Measurements from ENCODE around the gene TOM1L1.

Gene TOM1L1

DNA sequence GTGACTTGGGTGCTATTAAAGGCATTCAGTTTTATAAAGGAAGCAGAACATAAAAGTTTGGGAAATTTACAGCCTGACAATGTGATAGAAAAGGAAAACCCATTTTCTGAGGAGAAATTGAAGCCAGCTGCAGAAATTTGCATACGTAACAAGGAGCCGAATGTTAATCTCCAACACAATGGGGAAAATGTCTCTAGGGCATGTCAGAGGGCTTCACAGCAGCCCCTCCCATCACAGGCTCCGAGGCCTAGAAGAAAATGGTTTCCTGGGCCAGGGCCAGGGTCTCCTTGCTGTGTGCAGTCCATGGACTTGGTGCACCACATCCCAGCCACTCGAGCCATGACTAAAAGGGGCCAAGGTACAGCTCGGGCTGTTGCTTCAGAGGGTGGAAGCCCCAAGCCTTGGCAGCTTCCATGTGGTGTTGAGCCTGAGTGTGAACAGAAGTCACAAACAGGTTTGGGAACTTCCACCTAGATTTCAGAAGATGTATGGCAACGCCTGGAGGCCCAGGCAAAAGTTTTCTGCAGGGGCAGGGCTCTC, 23.9 kb upstream of the TOM1L1 start:
- no peak overlapping the region for H3K9ac ChIP-seq (ENCODE audit: low read length)
- H3K4me3 ChIP-seq (ENCODE audit: low read length), result no peak overlapping the region
- no peaks in the 10 kb centered on the region for H3K9me3 ChIP-seq (ENCODE audit: control insufficient read depth, low read length)
- no peak for DNase-seq (ENCODE audit: low read depth)
- H3K36me3 ChIP-seq (ENCODE audit: control insufficient read depth, insufficient read depth, low read length, severe bottlenecking), result no peaks in the 10 kb centered on the region
- no peaks in the 10 kb centered on the region for H3K4me1 ChIP-seq (ENCODE audit: control insufficient read depth, insufficient read depth, low read length)
- H3K27me3 ChIP-seq (replicated peaks; ENCODE audit: control insufficient read depth, insufficient read depth, low read length), result no peaks in the 10 kb centered on the region

DNA sequence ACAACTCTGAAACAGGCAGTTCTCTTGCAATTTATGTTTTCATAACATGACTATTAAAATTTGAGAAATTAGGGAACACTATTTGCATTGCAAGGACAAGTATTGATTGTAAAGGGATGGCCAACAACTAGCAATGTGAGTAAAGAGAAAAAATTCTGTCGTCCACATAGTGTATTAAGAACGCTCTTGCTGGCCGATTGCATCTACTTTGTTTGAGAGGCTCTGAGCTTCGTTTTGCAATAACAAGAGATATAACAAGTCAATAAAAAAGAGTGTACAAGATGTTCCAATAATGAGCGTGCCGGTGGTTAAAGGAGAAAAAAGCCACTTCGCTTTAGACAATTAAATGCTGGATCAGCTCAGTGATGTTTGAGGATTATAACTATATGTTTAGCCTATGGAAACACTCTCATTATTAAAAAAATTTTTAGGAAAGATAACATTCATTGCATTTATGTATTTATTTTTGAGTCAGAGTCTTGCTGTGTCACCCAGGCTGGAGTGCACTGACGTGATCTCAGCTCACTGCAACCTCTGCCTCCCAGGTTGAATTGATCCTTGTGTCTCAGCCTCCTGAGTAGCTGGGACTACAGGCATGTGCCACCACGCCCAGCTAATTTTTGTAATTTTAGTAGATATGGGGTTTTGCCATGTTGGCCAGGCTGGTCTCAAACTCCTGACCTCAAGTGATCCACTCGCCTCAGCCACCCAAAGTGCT, 19.2 kb upstream of the TOM1L1 start:
- H3K27me3 ChIP-seq (replicated peaks; ENCODE audit: control insufficient read depth, insufficient read depth, low read length), result no peaks in the 10 kb centered on the region
- H3K9ac ChIP-seq (ENCODE audit: low read length), result no peak overlapping the region
- H3K9me3 ChIP-seq (ENCODE audit: control insufficient read depth, low read length), result no peaks in the 10 kb centered on the region
- no peak overlapping the region for H3K4me3 ChIP-seq (ENCODE audit: low read length)
- DNase-seq (ENCODE audit: low read depth), result no peak
- H3K36me3 ChIP-seq (ENCODE audit: control insufficient read depth, insufficient read depth, low read length, severe bottlenecking), result no peaks in the 10 kb centered on the region
- H3K4me1 ChIP-seq (ENCODE audit: control insufficient read depth, insufficient read depth, low read length), result no peaks in the 10 kb centered on the region

DNA sequence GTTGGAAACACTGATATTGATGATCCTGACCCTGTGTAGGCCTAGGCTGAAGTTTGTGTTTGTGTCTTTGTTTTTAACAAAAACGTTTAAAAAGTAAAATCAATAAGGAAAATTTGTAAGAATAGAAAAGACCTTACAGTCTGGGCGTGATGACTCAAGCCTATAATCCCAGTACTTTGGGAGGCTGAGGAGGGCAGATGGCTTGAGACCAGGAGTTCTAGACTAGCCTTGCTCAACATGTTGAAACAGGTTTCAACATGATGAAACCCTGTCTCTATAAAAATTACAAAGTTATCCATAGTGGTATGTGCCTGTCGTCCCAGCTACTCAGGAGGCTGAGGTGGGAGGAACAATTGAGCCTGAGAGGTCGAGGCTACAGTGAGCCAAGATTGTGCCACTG, 18.3 kb upstream of the TOM1L1 start:
- H3K36me3 ChIP-seq (ENCODE audit: control insufficient read depth, insufficient read depth, low read length, severe bottlenecking), result no peaks in the 10 kb centered on the region
- peak; percentile 11 for DNase-seq (ENCODE audit: low read depth)
- no peaks in the 10 kb centered on the region for H3K27me3 ChIP-seq (replicated peaks; ENCODE audit: control insufficient read depth, insufficient read depth, low read length)
- H3K9me3 ChIP-seq (ENCODE audit: control insufficient read depth, low read length), result no peaks in the 10 kb centered on the region
- H3K9ac ChIP-seq (ENCODE audit: low read length), result no peak overlapping the region
- no peak overlapping the region for H3K4me3 ChIP-seq (ENCODE audit: low read length)
- no peaks in the 10 kb centered on the region for H3K4me1 ChIP-seq (ENCODE audit: control insufficient read depth, insufficient read depth, low read length)

DNA sequence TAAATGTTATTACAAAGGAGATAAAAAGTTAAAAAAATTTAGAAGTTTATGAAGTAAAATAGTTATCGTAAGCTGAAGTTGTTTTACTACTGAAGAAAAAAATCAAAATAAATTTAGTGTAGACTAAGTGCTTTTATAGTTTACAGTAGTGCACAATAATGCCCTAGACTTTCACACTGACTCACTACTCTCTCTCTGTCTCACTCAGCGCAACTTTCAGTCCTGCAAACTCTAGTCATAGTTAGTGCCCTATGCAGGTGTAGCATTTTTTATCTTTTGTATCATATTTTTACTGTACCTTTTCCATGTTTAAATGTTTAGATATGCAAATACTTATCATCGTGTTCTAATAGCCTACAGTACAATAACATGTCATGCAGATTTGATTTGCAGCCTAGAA, 17.7 kb upstream of the TOM1L1 start:
- H3K36me3 ChIP-seq (ENCODE audit: control insufficient read depth, insufficient read depth, low read length, severe bottlenecking), result no peaks in the 10 kb centered on the region
- no peak overlapping the region for H3K9ac ChIP-seq (ENCODE audit: low read length)
- DNase-seq (ENCODE audit: low read depth), result no peak
- no peaks in the 10 kb centered on the region for H3K4me1 ChIP-seq (ENCODE audit: control insufficient read depth, insufficient read depth, low read length)
- no peaks in the 10 kb centered on the region for H3K9me3 ChIP-seq (ENCODE audit: control insufficient read depth, low read length)
- no peaks in the 10 kb centered on the region for H3K27me3 ChIP-seq (replicated peaks; ENCODE audit: control insufficient read depth, insufficient read depth, low read length)
- no peak overlapping the region for H3K4me3 ChIP-seq (ENCODE audit: low read length)

DNA sequence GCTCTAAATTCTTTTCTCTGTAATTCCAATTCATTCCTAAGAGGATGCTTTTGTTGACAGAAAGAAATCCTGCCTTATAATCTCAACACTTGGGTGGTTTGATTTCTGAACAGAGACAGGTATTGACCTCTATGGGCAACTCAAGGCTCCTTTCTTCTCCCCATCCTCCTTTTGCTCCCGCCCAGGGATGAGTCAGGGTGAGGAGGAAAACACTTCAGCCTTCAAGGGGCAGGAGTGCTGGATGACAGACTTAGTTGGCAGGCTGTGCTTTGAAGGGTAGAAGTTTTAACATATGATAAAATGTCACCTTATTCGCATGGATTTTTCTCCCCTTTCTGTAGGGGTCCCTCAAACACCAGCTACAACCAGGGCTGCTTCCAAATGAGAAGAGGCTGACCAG, 16.7 kb upstream of the TOM1L1 start:
- no peak for DNase-seq (ENCODE audit: low read depth)
- Histone ChIP-seq H3K9ac (ENCODE audit: low read length) (no peak overlapping the region), H3K36me3 (ENCODE audit: control insufficient read depth, insufficient read depth, low read length, severe bottlenecking) (no peaks in the 10 kb centered on the region), H3K27me3 (replicated peaks; ENCODE audit: control insufficient read depth, insufficient read depth, low read length) (no peaks in the 10 kb centered on the region), H3K4me1 (ENCODE audit: control insufficient read depth, insufficient read depth, low read length) (no peaks in the 10 kb centered on the region), H3K9me3 (ENCODE audit: control insufficient read depth, low read length) (no peaks in the 10 kb centered on the region), H3K4me3 (ENCODE audit: low read length) (no peak overlapping the region)

DNA sequence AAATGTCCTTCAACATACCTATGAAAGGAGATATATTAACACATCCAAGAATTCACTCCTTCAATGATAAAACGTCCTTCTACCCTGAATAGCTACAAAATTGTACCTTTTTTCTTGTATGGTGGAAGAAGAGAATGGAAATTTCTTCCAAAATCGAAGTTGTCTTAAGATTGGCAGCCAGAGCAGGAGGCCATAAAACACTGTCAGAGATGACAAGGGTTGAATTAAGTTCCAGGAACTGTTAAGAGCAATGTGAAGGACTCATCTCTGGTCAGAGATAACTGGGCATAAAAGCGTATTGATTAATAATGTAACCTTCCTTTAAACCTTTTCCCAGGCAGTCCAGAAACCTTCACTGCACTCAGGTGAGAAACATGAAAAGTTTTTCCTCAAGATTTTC, 12.9 kb upstream of the TOM1L1 start:
- no peaks in the 10 kb centered on the region for H3K36me3 ChIP-seq (ENCODE audit: control insufficient read depth, insufficient read depth, low read length, severe bottlenecking)
- no peak overlapping the region for H3K9ac ChIP-seq (ENCODE audit: low read length)
- H3K4me3 ChIP-seq (ENCODE audit: low read length), result no peak overlapping the region
- no peak for DNase-seq (ENCODE audit: low read depth)
- no peaks in the 10 kb centered on the region for H3K27me3 ChIP-seq (replicated peaks; ENCODE audit: control insufficient read depth, insufficient read depth, low read length)
- H3K9me3 ChIP-seq (ENCODE audit: control insufficient read depth, low read length), result no peaks in the 10 kb centered on the region
- no peaks in the 10 kb centered on the region for H3K4me1 ChIP-seq (ENCODE audit: control insufficient read depth, insufficient read depth, low read length)

DNA sequence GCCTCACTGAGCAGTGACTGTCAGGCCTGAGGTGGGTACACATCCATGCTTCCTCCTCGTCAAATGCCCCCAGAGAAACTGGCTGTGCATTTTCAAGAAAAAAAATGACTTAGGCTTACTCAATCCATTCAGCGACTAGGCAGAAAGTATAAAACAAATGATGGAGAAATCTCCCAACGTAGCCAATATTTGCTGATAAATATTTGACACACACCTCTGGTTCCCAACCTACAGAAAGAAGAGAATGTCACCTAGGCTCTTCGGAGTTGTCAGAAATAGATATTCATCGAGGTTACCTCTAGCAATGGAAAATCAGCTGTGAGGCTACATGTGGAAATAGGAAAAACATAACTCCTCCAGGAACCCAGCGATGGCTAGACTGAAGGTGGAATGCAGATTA, 12.4 kb upstream of the TOM1L1 start:
- Histone ChIP-seq H3K9me3 (ENCODE audit: control insufficient read depth, low read length) (no peaks in the 10 kb centered on the region), H3K4me1 (ENCODE audit: control insufficient read depth, insufficient read depth, low read length) (no peaks in the 10 kb centered on the region), H3K4me3 (ENCODE audit: low read length) (no peak overlapping the region), H3K9ac (ENCODE audit: low read length) (no peak overlapping the region), H3K36me3 (ENCODE audit: control insufficient read depth, insufficient read depth, low read length, severe bottlenecking) (no peaks in the 10 kb centered on the region), H3K27me3 (replicated peaks; ENCODE audit: control insufficient read depth, insufficient read depth, low read length) (peaks cover 3% of the 10 kb centered on the region)
- DNase-seq (ENCODE audit: low read depth), result no peak

DNA sequence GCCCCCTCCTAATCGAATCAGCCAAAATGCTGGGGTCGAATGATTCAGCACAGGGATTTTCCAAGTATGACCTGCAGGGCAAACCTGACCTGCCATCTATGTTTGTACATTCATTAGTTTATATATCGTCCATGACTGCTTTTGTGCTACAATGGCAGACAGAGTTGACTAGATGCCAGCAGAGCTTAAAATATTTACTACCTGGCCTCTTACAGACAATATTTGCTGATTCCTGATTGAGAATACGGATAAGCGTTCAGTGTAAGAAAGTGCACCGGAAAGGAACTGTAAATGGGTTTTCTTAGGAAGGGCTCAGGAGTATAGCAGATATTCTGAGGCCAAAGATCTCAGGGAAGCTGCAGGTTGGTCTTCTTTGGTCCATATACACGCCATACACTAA, 11.7 kb upstream of the TOM1L1 start:
- no peak overlapping the region for H3K9ac ChIP-seq (ENCODE audit: low read length)

DNA sequence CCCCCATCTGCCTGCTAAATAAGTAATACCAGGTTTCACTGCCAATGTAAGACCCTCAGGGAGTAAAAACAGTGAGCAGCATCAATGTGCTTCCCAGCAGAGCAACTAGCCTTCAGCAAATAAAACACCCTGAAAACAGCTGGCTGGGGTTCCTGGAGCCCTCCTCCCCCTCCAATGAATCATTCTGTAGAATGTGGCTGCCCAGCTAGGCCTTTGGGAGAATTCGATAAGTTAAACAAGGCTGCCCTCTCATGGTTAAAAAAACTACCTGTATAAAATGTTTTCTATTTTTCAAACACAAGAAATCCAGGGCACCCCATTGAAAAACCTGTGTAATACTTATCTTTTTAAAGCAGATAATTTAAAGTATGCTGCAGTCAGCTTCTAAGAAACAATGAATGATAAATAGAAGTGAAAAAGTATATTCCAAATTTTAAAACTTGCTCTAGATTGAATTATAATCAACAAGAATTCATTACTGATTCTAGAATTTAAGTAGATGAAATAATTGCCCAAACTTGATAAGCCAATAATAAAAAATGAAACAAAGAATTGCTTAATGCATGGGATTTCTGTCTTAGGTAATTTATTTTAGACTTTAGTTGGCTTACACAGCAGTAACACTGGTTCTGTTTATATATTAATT, 9.4 kb upstream of the TOM1L1 start:
- Histone ChIP-seq H3K9ac (ENCODE audit: low read length) (no peak overlapping the region), H3K9me3 (ENCODE audit: control insufficient read depth, low read length) (no peaks in the 10 kb centered on the region), H3K4me1 (ENCODE audit: control insufficient read depth, insufficient read depth, low read length) (no peaks in the 10 kb centered on the region), H3K36me3 (ENCODE audit: control insufficient read depth, insufficient read depth, low read length, severe bottlenecking) (no peaks in the 10 kb centered on the region), H3K27me3 (replicated peaks; ENCODE audit: control insufficient read depth, insufficient read depth, low read length) (peaks cover 10% of the 10 kb centered on the region), H3K4me3 (ENCODE audit: low read length) (no peak overlapping the region)
- DNase-seq (ENCODE audit: low read depth), result peak; percentile 89

More for the DNA sequence above, 11.7 kb upstream of the TOM1L1 start:
- Histone ChIP-seq H3K9me3 (ENCODE audit: control insufficient read depth, low read length) (no peaks in the 10 kb centered on the region), H3K36me3 (ENCODE audit: control insufficient read depth, insufficient read depth, low read length, severe bottlenecking) (no peaks in the 10 kb centered on the region), H3K4me1 (ENCODE audit: control insufficient read depth, insufficient read depth, low read length) (no peaks in the 10 kb centered on the region), H3K27me3 (replicated peaks; ENCODE audit: control insufficient read depth, insufficient read depth, low read length) (peaks cover 7% of the 10 kb centered on the region), H3K4me3 (ENCODE audit: low read length) (no peak overlapping the region)
- no peak for DNase-seq (ENCODE audit: low read depth)

DNA sequence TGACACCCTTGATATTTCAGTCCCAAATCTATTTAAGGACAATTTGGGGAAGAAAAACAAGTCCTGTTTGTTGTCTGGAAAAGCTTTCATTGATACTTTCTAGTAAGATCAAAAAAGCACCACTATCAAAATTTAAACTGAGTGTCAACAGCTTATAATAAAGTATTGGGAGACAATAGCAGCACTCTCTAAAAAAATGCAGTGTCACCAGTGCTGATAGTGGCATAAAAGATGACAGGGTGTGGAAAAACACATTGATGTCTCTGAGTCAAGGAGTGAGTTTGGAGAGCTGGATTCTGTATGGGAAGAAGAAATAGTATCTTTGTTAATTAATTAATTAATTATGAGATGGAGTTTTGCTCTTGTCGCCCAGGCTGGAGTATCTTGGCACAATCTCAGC, 8.3 kb upstream of the TOM1L1 start:
- Histone ChIP-seq H3K9ac (ENCODE audit: low read length) (no peak overlapping the region), H3K9me3 (ENCODE audit: control insufficient read depth, low read length) (no peaks in the 10 kb centered on the region), H3K27me3 (replicated peaks; ENCODE audit: control insufficient read depth, insufficient read depth, low read length) (peaks cover 12% of the 10 kb centered on the region), H3K4me1 (ENCODE audit: control insufficient read depth, insufficient read depth, low read length) (no peaks in the 10 kb centered on the region), H3K36me3 (ENCODE audit: control insufficient read depth, insufficient read depth, low read length, severe bottlenecking) (no peaks in the 10 kb centered on the region), H3K4me3 (ENCODE audit: low read length) (no peak overlapping the region)
- no peak for DNase-seq (ENCODE audit: low read depth)

DNA sequence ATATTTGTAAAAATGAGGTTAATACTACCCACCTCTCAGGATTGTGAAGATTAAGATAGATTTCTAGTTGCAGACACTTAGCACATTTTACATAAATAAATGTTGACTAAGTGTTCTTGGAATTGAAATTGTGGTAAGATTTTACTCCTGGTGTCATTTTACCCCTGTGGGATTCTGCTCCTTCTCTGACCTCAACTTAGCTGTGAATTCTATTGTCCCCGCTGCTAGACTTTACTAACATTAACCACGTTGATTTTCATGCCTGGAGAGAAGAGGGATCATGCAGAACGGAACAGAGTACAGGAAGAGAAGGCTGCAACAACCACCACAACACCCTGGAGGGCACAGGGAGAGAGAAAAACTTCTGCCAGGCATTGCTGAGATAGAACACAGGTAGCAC, 2.1 kb upstream of the TOM1L1 start:
- Histone ChIP-seq H3K27me3 (replicated peaks; ENCODE audit: control insufficient read depth, insufficient read depth, low read length) (peaks cover 32% of the 10 kb centered on the region), H3K9me3 (ENCODE audit: control insufficient read depth, low read length) (no peaks in the 10 kb centered on the region), H3K36me3 (ENCODE audit: control insufficient read depth, insufficient read depth, low read length, severe bottlenecking) (no peaks in the 10 kb centered on the region), H3K4me3 (ENCODE audit: low read length) (no peak overlapping the region), H3K4me1 (ENCODE audit: control insufficient read depth, insufficient read depth, low read length) (no peaks in the 10 kb centered on the region), H3K9ac (ENCODE audit: low read length) (no peak overlapping the region)
- DNase-seq (ENCODE audit: low read depth), result no peak
